ENCODE measurements around the gene TGFBR2. TPM values are rescaled to one million over a fixed set of nuclear protein-coding genes. Genes with fewer than 3 reads are reported as not detected.

TGFBR2 gene
- total RNA-seq, 1 donor from 2014 or later: 68.7 TPM

GRCh38 chr3:30581982-30582381 is 24.4 kb upstream of the TGFBR2 start:
- H3K36me3 Mint-ChIP-seq (ENCODE audit: low read depth, unreplicated experiment): no peaks in the 10 kb centered on the region
- H3K27me3 Mint-ChIP-seq (ENCODE audit: unreplicated experiment): no peaks in the 10 kb centered on the region
- H3K27ac Mint-ChIP-seq (ENCODE audit: unreplicated experiment): no peak overlapping the region
- peaks cover 12% of the 10 kb centered on the region for H3K4me1 Mint-ChIP-seq (ENCODE audit: unreplicated experiment)
- DNase-seq (ENCODE audit: low spot score): no peak
- H3K9me3 Mint-ChIP-seq (ENCODE audit: unreplicated experiment): no peaks in the 10 kb centered on the region
- no peak overlapping the region for H3K4me3 Mint-ChIP-seq (ENCODE audit: unreplicated experiment)
- TF ChIP-seq, protein P1, sequence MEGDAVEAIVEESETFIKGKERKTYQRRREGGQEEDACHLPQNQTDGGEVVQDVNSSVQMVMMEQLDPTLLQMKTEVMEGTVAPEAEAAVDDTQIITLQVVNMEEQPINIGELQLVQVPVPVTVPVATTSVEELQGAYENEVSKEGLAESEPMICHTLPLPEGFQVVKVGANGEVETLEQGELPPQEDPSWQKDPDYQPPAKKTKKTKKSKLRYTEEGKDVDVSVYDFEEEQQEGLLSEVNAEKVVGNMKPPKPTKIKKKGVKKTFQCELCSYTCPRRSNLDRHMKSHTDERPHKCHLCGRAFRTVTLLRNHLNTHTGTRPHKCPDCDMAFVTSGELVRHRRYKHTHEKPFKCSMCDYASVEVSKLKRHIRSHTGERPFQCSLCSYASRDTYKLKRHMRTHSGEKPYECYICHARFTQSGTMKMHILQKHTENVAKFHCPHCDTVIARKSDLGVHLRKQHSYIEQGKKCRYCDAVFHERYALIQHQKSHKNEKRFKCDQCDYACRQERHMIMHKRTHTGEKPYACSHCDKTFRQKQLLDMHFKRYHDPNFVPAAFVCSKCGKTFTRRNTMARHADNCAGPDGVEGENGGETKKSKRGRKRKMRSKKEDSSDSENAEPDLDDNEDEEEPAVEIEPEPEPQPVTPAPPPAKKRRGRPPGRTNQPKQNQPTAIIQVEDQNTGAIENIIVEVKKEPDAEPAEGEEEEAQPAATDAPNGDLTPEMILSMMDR (IDR thresholded peaks at IDR 0.05; ENCODE audit: unreplicated experiment): no peak

DNA sequence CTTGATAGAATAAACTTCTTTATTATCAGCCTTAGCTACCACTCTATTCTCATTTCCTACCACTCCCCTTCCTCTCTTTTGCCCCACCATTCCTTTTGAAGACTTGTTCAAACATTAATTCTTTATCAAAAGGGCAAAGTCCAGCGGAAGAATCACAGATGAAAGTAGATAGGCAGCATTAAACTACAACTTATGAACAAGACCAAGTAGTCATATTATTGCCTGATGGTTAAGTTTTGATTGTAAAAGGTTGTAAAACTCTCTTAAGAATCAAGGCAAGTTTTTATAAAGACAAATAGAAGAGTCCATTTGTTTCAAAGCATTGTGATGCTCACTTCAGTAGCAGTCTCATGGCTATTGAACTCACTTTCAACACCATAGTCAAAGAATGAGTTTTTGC is 22.4 kb upstream of the TGFBR2 start:
- Mint-ChIP-seq H3K27me3 (ENCODE audit: unreplicated experiment) (no peaks in the 10 kb centered on the region), H3K36me3 (ENCODE audit: low read depth, unreplicated experiment) (no peaks in the 10 kb centered on the region), H3K4me1 (ENCODE audit: unreplicated experiment) (peaks cover 12% of the 10 kb centered on the region), H3K9me3 (ENCODE audit: unreplicated experiment) (no peaks in the 10 kb centered on the region), H3K27ac (ENCODE audit: unreplicated experiment) (no peak overlapping the region), H3K4me3 (ENCODE audit: unreplicated experiment) (no peak overlapping the region)
- TF ChIP-seq, protein P1 (IDR thresholded peaks at IDR 0.05; ENCODE audit: unreplicated experiment): no peak
- no peak for DNase-seq (ENCODE audit: low spot score)

DNA sequence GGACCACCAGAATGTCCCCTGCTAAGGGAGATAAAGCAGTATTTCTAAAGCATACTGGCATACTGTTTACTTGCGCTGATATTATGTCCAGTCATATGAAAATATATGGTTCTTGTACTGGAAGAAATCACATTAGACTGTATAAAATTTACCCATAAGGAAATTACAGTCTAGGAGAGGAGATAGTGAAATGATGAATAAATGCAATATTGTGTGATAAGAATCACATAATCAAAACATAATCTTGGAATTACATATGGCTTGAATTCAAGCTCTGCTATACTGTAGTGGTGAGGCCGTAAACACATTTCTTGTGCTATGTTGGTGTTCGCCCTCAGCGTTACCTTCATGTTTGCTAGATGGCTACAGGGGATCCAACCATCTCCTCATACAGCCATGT is 20.7 kb upstream of the TGFBR2 start:
- TF ChIP-seq, protein P1 (IDR thresholded peaks at IDR 0.05; ENCODE audit: unreplicated experiment): no peak
- no peak for DNase-seq (ENCODE audit: low spot score)
- Mint-ChIP-seq H3K9me3 (ENCODE audit: unreplicated experiment) (no peaks in the 10 kb centered on the region), H3K4me1 (ENCODE audit: unreplicated experiment) (peaks cover 12% of the 10 kb centered on the region), H3K27me3 (ENCODE audit: unreplicated experiment) (no peaks in the 10 kb centered on the region), H3K4me3 (ENCODE audit: unreplicated experiment) (no peak overlapping the region), H3K36me3 (ENCODE audit: low read depth, unreplicated experiment) (no peaks in the 10 kb centered on the region), H3K27ac (ENCODE audit: unreplicated experiment) (no peak overlapping the region)

DNA sequence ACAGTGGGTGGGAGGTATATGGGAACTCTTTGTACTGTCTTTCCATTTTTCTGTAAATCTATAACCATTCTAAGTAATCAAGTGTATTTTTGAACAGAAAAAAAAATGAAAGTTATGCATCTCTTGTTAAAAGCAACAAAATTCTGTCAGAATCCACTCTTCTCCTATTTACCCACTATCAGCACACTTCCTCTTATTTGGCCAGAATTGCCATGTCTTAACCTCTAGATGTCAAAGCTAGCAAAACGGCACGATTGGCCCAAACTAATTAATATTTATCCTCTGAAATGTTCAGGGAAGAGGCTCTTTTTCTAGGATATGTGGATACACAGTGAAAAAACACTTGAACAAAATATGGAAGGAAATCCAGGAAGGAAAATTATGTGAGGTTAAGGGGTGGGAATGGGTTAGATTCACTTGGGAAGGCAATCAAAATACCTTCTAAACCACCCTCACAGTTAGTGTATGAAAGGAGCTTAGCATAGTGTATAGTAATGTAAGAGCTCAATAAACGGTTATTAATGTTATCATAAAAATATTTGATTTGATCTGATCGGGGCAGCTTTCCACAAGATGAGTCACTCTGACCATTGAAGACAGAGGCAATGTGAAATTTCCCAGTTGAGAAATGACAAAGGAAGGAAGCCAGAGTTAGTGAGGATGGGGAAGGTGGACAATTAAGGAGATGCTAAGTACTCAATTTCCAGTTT is 20.1 kb upstream of the TGFBR2 start:
- H3K4me1 Mint-ChIP-seq (ENCODE audit: unreplicated experiment): peaks cover 12% of the 10 kb centered on the region

More for the DNA sequence above, 20.1 kb upstream of the TGFBR2 start:
- Mint-ChIP-seq H3K36me3 (ENCODE audit: low read depth, unreplicated experiment) (no peaks in the 10 kb centered on the region), H3K4me3 (ENCODE audit: unreplicated experiment) (no peak overlapping the region), H3K9me3 (ENCODE audit: unreplicated experiment) (no peaks in the 10 kb centered on the region), H3K27me3 (ENCODE audit: unreplicated experiment) (no peaks in the 10 kb centered on the region), H3K27ac (ENCODE audit: unreplicated experiment) (no peak overlapping the region)
- no peak for DNase-seq (ENCODE audit: low spot score)
- TF ChIP-seq, protein P1 (IDR thresholded peaks at IDR 0.05; ENCODE audit: unreplicated experiment): no peak
